OCI-M1 (cell line): ENCODE measurements around the gene MCCD1.

Source experiments
- DNase-seq: peaks from one replicate; lab custom pipeline; 2025; lab: John Stamatoyannopoulos, UW

Gene MCCD1

GRCh38 chr6:31513456-31514165 is 15.2 kb upstream of the MCCD1 start:
- DNase-seq = no peak

- no peak for DNase-seq
Observed at GRCh38 chr6:31521835-31522234, 6.9 kb upstream of the MCCD1 start.

- DNase-seq = no peak
Observed at GRCh38 chr6:31525553-31525931, 3.2 kb upstream of the MCCD1 start.

- no peak for DNase-seq
Observed at GRCh38 chr6:31525932-31526591, 2.7 kb upstream of the MCCD1 start.

- peak; percentile 35 for DNase-seq
Observed at GRCh38 chr6:31528307-31528777, 420 bp upstream of the MCCD1 start.

- no peak for DNase-seq
Observed at GRCh38 chr6:31529329-31530150, 778 bp downstream of the MCCD1 start.

- no peak for DNase-seq
Observed at GRCh38 chr6:31530659-31531058, 1.9 kb downstream of the MCCD1 start.

GRCh38 chr6:31531162-31531561 is 2.4 kb downstream of the MCCD1 start:
- no peak for DNase-seq

GRCh38 chr6:31531771-31532643 is 3.2 kb downstream of the MCCD1 start:
- no peak for DNase-seq

GRCh38 chr6:31532644-31533454 is 4.1 kb downstream of the MCCD1 start:
- DNase-seq = no peak

- no peak for DNase-seq
Observed at GRCh38 chr6:31533455-31533841, 4.7 kb downstream of the MCCD1 start.

- DNase-seq = no peak
Observed at GRCh38 chr6:31534011-31534410, 5.2 kb downstream of the MCCD1 start.

- DNase-seq = no peak
Observed at GRCh38 chr6:31534521-31535040, 5.8 kb downstream of the MCCD1 start.

GRCh38 chr6:31535538-31536324 is 7.0 kb downstream of the MCCD1 start:
- no peak for DNase-seq

GRCh38 chr6:31538805-31539400 is 10.1 kb downstream of the MCCD1 start:
- DNase-seq = no peak

GRCh38 chr6:31540640-31541039 is 11.9 kb downstream of the MCCD1 start:
- no peak for DNase-seq

- DNase-seq = peak; percentile 82
Observed at GRCh38 chr6:31541059-31541657, 12.4 kb downstream of the MCCD1 start.

GRCh38 chr6:31541658-31542521 is 13.1 kb downstream of the MCCD1 start, which contains the start of gene DDX39B:
Gene DDX39B, minus strand, starts transcription at chr6:31542003. Its CDS starts 1,471 bp downstream, at chr6:31540532.
- DNase-seq = peak; percentile 99
